Measurements from ENCODE around the gene CDKAL1.

The CDKAL1 gene

GRCh38 chr6:21164768-21165326 is 630.6 kb downstream of the CDKAL1 start:
- Histone ChIP-seq H3K9me3 (ENCODE audit: control insufficient read depth, low read length) (no peaks in the 10 kb centered on the region), H3K27me3 (ENCODE audit: control insufficient read depth, insufficient read depth, low read length) (no peaks in the 10 kb centered on the region), H3K36me3 (ENCODE audit: control insufficient read depth, insufficient read depth, low read length) (no peaks in the 10 kb centered on the region), H3K4me1 (no peaks in the 10 kb centered on the region), H3K4me3 (ENCODE audit: low read depth, low read length) (no peak overlapping the region), H3K4me2 (ENCODE audit: low read length) (no peak overlapping the region), H3K9ac (no peak overlapping the region), H3K79me2 (no peaks in the 10 kb centered on the region), H2AFZ (no peak overlapping the region), H3K27ac (no peak overlapping the region)
- no peak for TF ChIP-seq CTCF (IDR thresholded peaks at IDR 0.05)

- H3K27ac ChIP-seq: no peak overlapping the region
- H2AFZ ChIP-seq: no peak overlapping the region
- no peak overlapping the region for H3K4me3 ChIP-seq (ENCODE audit: low read depth, low read length)
- H3K4me1 ChIP-seq: no peaks in the 10 kb centered on the region
- H3K4me2 ChIP-seq (ENCODE audit: low read length): no peak overlapping the region
- H3K79me2 ChIP-seq: no peaks in the 10 kb centered on the region
- H3K9ac ChIP-seq: no peak overlapping the region
- no peaks in the 10 kb centered on the region for H3K27me3 ChIP-seq (ENCODE audit: control insufficient read depth, insufficient read depth, low read length)
- H3K36me3 ChIP-seq (ENCODE audit: control insufficient read depth, insufficient read depth, low read length): no peaks in the 10 kb centered on the region
- no peaks in the 10 kb centered on the region for H3K9me3 ChIP-seq (ENCODE audit: control insufficient read depth, low read length)
- TF ChIP-seq CTCF (IDR thresholded peaks at IDR 0.05): no peak
These were observed 632.5 kb downstream of the CDKAL1 start for GRCh38 chr6:21166754-21167153.

- H3K27ac ChIP-seq: no peak overlapping the region
- no peaks in the 10 kb centered on the region for H3K79me2 ChIP-seq
- H3K9ac ChIP-seq: no peak overlapping the region
- no peaks in the 10 kb centered on the region for H3K4me1 ChIP-seq
- no peak overlapping the region for H3K4me2 ChIP-seq (ENCODE audit: low read length)
- H2AFZ ChIP-seq: no peak overlapping the region
- H3K4me3 ChIP-seq (ENCODE audit: low read depth, low read length): no peak overlapping the region
- no peaks in the 10 kb centered on the region for H3K27me3 ChIP-seq (ENCODE audit: control insufficient read depth, insufficient read depth, low read length)
- H3K36me3 ChIP-seq (ENCODE audit: control insufficient read depth, insufficient read depth, low read length): no peaks in the 10 kb centered on the region
- no peak for TF ChIP-seq CTCF (IDR thresholded peaks at IDR 0.05)
- H3K9me3 ChIP-seq (ENCODE audit: control insufficient read depth, low read length): no peaks in the 10 kb centered on the region
These were observed 633.5 kb downstream of the CDKAL1 start for GRCh38 chr6:21167790-21168189.

- no peak for TF ChIP-seq CTCF (IDR thresholded peaks at IDR 0.05)
- Histone ChIP-seq H3K4me1 (no peaks in the 10 kb centered on the region), H3K79me2 (no peaks in the 10 kb centered on the region), H3K4me3 (ENCODE audit: low read depth, low read length) (no peak overlapping the region), H2AFZ (no peak overlapping the region), H3K4me2 (ENCODE audit: low read length) (no peak overlapping the region), H3K9ac (no peak overlapping the region), H3K9me3 (ENCODE audit: control insufficient read depth, low read length) (no peaks in the 10 kb centered on the region), H3K27me3 (ENCODE audit: control insufficient read depth, insufficient read depth, low read length) (no peaks in the 10 kb centered on the region), H3K27ac (no peak overlapping the region), H3K36me3 (ENCODE audit: control insufficient read depth, insufficient read depth, low read length) (no peaks in the 10 kb centered on the region)
These were observed 637.5 kb downstream of the CDKAL1 start for GRCh38 chr6:21171801-21172200.

GRCh38 chr6:21173031-21173430 is 638.8 kb downstream of the CDKAL1 start:
- H3K9ac ChIP-seq: no peak overlapping the region
- H3K79me2 ChIP-seq: no peaks in the 10 kb centered on the region
- H3K36me3 ChIP-seq (ENCODE audit: control insufficient read depth, insufficient read depth, low read length): no peaks in the 10 kb centered on the region
- H3K4me3 ChIP-seq (ENCODE audit: low read depth, low read length): no peak overlapping the region
- H3K4me2 ChIP-seq (ENCODE audit: low read length): no peak overlapping the region
- no peaks in the 10 kb centered on the region for H3K9me3 ChIP-seq (ENCODE audit: control insufficient read depth, low read length)
- TF ChIP-seq CTCF (IDR thresholded peaks at IDR 0.05): no peak
- H3K27me3 ChIP-seq (ENCODE audit: control insufficient read depth, insufficient read depth, low read length): no peaks in the 10 kb centered on the region
- no peaks in the 10 kb centered on the region for H3K4me1 ChIP-seq
- H3K27ac ChIP-seq: no peak overlapping the region
- H2AFZ ChIP-seq: no peak overlapping the region

Data from parathyroid adenoma (tissue), 2 donors.